Common myeloid progenitor, CD34-positive (primary cell): Measurements from ENCODE around the gene HSD11B2.

Experiments used
- CTCF ChIA-PET: fragments of 350-600 bp; sonication (Branson Sonifier 250); formaldehyde crosslinking; loops from one replicate; lab custom pipeline; 2021; ENCODE audit warnings: antibody characterized with exemption; lab: Charles Lee
- POLR2A ChIA-PET: fragments of 350-600 bp; sonication (Branson Sonifier 250); formaldehyde crosslinking; loops from one replicate; lab custom pipeline; 2021; ENCODE audit warnings: antibody characterized with exemption; lab: Charles Lee
- DNase-seq, 3 donors: peaks; one replicate each; pipeline versions ENCODE4 v3.0.0 to v3.0.0-alpha.2; 2013
- H3K27ac ChIP-seq, 2 experiments: 1 replicate in 1 of 2; 2 replicates in 1 of 2; pipeline ENCODE4 v1.7.0; 2013; ENCODE audit warnings: inconsistent platforms in 2 of 2, low read length in 2 of 2, mild to moderate bottlenecking in 2 of 2, low read depth in 1 of 2, moderate library complexity in 1 of 2; ENCODE audit not compliant: severe bottlenecking in 2 of 2, insufficient read depth in 1 of 2, poor library complexity in 1 of 2
- H3K27me3 ChIP-seq, 5 experiments: replicated peaks in 2 of 5; 1 replicate in 3 of 5; 2 replicates in 2 of 5; pipeline versions ENCODE4 v1.6.1 to v1.7.0; 2013; ENCODE audit warnings: low read length in 4 of 5, mild to moderate bottlenecking in 2 of 5, moderate library complexity in 2 of 5, inconsistent platforms in 1 of 5; ENCODE audit not compliant: insufficient read depth in 5 of 5, control insufficient read depth in 4 of 5
- H3K36me3 ChIP-seq, 4 experiments: 1 replicate in 2 of 4; 2 replicates in 2 of 4; pipeline versions ENCODE4 v1.6.1 to v1.7.0; 2013; ENCODE audit warnings: low read length in 3 of 4, control low read depth in 1 of 4, mild to moderate bottlenecking in 1 of 4; ENCODE audit not compliant: control insufficient read depth in 4 of 4, insufficient read depth in 4 of 4
- H3K4me1 ChIP-seq, 4 experiments: 1 replicate in 3 of 4; 2 replicates in 1 of 4; pipeline versions ENCODE4 v1.6.1 to v1.7.1; 2013; ENCODE audit warnings: low read length in 3 of 4, mild to moderate bottlenecking in 3 of 4, control low read depth in 1 of 4, inconsistent platforms in 1 of 4, moderate library complexity in 1 of 4; ENCODE audit not compliant: control insufficient read depth in 4 of 4, insufficient read depth in 4 of 4; ENCODE audit errors: control extremely low read depth in 1 of 4
- H3K4me3 ChIP-seq, 7 experiments: 1 replicate in 4 of 7; 2 replicates in 3 of 7; pipeline versions ENCODE4 v1.5.1 to v1.7.0; 2013; ENCODE audit warnings: mild to moderate bottlenecking in 7 of 7, low read length in 6 of 7, moderate library complexity in 6 of 7, inconsistent platforms in 2 of 7, low read depth in 2 of 7, control low read depth in 1 of 7; ENCODE audit not compliant: insufficient read depth in 4 of 7, control insufficient read depth in 1 of 7; ENCODE audit errors: extremely low read depth in 1 of 7
- H3K9me3 ChIP-seq, 5 experiments: 1 replicate in 4 of 5; 2 replicates in 1 of 5; pipeline versions ENCODE4 v1.6.1 to v1.7.1; 2013; ENCODE audit warnings: low read length in 4 of 5, mild to moderate bottlenecking in 2 of 5, inconsistent platforms in 1 of 5, low read depth in 1 of 5, moderate library complexity in 1 of 5; ENCODE audit not compliant: control insufficient read depth in 4 of 5, insufficient read depth in 2 of 5; ENCODE audit errors: control extremely low read depth in 1 of 5
- WGBS: methylation state at CpG from one replicate; pipeline ENCODE4 v1.1.5; 2013; ENCODE audit not compliant: insufficient coverage; 5-methylcytosine and 5-hydroxymethylcytosine counted together

The HSD11B2 gene

GRCh38 chr16:67445441-67445912 lies 14.6 kb downstream of the HSD11B2 start:
- WGBS: 100% methylated on average over 3 of the region's 3 CpGs
- ChIA-PET POLR2A (interaction anchor here (0.6 kb wide), 1 partner anchor 250 kb away, joined by 3 read pairs; no protein-coding TSS in a partner anchor), CTCF (interaction anchor here (0.6 to 4.8 kb wide), 10 partner anchors 9 to 88 kb away, joined by 3 to 34 read pairs (median 4); no protein-coding TSS in a partner anchor)
- no peak overlapping the region for H3K4me3 ChIP-seq
- no peak for DNase-seq
- peaks cover 0 to 16% (median 0%) of the 10 kb centered on the region in 4 experiments for H3K4me1 ChIP-seq
- H3K27ac ChIP-seq: no peak overlapping the region
- no peaks in the 10 kb centered on the region for H3K9me3 ChIP-seq
- H3K27me3 ChIP-seq: no peaks in the 10 kb centered on the region
- peaks cover 0 to 86% (median 26%) of the 10 kb centered on the region in 4 experiments for H3K36me3 ChIP-seq

- H3K4me1 ChIP-seq: peaks cover 0 to 10% (median 0%) of the 10 kb centered on the region in 4 experiments
- WGBS: 100% methylated on average over 11 of the region's 12 CpGs
- ChIA-PET POLR2A (interaction anchor here (0.6 kb wide), 1 partner anchor 249 kb away, joined by 3 read pairs; no protein-coding TSS in a partner anchor), CTCF (interaction anchor here (0.6 to 4.8 kb wide), 12 partner anchors 10 to 186 kb away, joined by 3 to 34 read pairs (median 4); no protein-coding TSS in a partner anchor)
- no peak for DNase-seq
- H3K27me3 ChIP-seq: no peaks in the 10 kb centered on the region
- peaks cover 0 to 84% (median 27%) of the 10 kb centered on the region in 4 experiments for H3K36me3 ChIP-seq
- no peak overlapping the region for H3K4me3 ChIP-seq
- H3K9me3 ChIP-seq: no peaks in the 10 kb centered on the region
- H3K27ac ChIP-seq: no peak overlapping the region
Observed at GRCh38 chr16:67445913-67446907, 15.3 kb downstream of the HSD11B2 start.

DNA sequence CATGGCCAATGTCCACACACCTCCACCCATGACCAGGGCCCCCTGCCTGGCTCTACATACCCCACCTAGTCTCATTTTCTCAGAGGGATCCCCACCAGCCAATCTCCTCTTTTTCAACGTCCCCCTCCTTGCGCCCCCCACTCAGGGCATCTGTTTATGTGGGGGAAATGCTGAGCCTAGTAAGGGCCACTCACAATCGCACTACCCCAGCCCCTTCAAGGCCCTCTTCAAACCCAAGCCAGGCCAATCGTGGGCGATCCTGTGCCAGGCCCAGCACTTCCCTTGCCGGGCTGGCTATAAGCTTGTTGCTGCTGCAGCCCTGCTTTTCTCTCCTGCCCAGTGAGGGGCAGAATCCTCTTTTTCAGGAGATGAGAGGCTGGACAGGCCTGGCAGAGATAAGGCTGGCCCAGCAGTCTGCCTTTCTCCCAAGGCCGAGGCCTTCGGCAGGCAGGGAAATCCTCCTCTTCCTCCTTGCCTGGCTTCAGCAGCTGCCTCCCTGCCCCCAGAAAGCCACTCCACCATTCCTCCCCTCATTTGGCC lies 16.1 kb downstream of the HSD11B2 start:
- Histone ChIP-seq H3K9me3 (no peaks in the 10 kb centered on the region), H3K27ac (no peak overlapping the region), H3K4me3 (no peak overlapping the region), H3K4me1 (peaks cover 0 to 2% (median 0%) of the 10 kb centered on the region in 4 experiments), H3K36me3 (peaks cover 0 to 84% (median 29%) of the 10 kb centered on the region in 4 experiments), H3K27me3 (no peaks in the 10 kb centered on the region)
- ChIA-PET POLR2A (no interaction called here), CTCF (interaction anchor here (0.9 to 3.5 kb wide), 8 partner anchors 12 to 186 kb away, joined by 3 to 34 read pairs (median 4); partner anchors contain the start of gene ZDHHC1)
- no peak for DNase-seq
- 97% methylated on average over 6 of the region's 8 CpGs for WGBS

GRCh38 chr16:67447508-67448076 lies 16.7 kb downstream of the HSD11B2 start:
- peak in 2 of 3 donors; percentile 21 to 38 for DNase-seq
- ChIA-PET POLR2A (no interaction called here), CTCF (interaction anchor here (0.9 to 3.5 kb wide), 8 partner anchors 12 to 187 kb away, joined by 3 to 34 read pairs (median 4); partner anchors contain the start of gene ZDHHC1)
- Histone ChIP-seq H3K9me3 (no peaks in the 10 kb centered on the region), H3K4me3 (no peak overlapping the region), H3K27ac (no peak overlapping the region), H3K27me3 (no peaks in the 10 kb centered on the region), H3K4me1 (no peaks in the 10 kb centered on the region), H3K36me3 (peaks cover 0 to 86% (median 31%) of the 10 kb centered on the region in 4 experiments)
- WGBS: 90% methylated on average over 4 of the region's 6 CpGs

DNA sequence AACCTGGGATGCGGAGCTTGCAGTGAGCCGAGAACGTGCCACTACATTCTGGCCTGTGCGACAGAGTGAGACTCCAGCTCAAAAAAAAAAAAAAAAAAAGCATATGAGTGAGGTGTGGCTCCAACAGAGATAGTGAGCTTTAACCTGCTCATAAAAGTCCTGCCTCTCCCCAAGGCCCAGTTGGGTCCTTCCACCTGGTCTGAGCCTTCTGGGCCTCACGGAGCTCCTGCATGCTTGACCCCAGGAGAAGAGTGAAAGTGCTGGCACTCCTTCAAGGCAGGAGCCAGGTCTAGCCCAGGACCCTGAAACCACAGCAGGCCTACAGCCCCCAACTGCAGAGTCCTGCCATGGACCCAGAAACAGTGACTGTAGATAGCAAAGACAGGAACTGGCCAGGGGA lies 17.7 kb downstream of the HSD11B2 start:
- no peak for DNase-seq
- 97% methylated on average over 5 of the region's 5 CpGs for WGBS
- ChIA-PET POLR2A (interaction anchor here (0.5 kb wide), 1 partner anchor 365 kb away, joined by 3 read pairs; no protein-coding TSS in a partner anchor), CTCF (interaction anchor here (1.1 to 3.5 kb wide), 4 partner anchors 13 to 27 kb away, joined by 3 to 34 read pairs (median 6); no protein-coding TSS in a partner anchor)
- H3K27ac ChIP-seq: no peak overlapping the region
- no peak overlapping the region for H3K4me3 ChIP-seq
- H3K27me3 ChIP-seq: no peaks in the 10 kb centered on the region
- no peaks in the 10 kb centered on the region for H3K4me1 ChIP-seq
- peaks cover 2 to 86% (median 34%) of the 10 kb centered on the region in 4 experiments for H3K36me3 ChIP-seq
- no peaks in the 10 kb centered on the region for H3K9me3 ChIP-seq

DNA sequence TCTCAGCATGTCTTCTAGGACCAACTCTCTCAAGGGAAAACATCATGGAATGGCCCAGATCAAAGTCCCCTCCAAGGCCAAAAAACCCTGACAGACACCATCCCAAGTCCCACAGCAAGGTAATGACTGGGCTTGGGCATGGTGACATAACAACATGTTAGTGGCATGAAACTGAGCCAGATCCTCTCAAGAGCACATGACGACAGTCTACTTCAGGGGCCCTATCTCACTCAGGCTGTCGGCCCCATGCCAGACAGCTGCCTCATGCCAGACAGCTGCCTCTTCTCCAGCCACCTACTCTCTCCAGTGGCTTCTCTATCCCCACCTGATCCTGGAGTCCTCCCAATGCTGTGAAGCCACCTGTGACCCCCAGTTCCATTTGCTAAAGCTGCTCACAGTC lies 18.4 kb downstream of the HSD11B2 start:
- 93% methylated on average over 2 of the region's 2 CpGs for WGBS
- Histone ChIP-seq H3K27me3 (no peaks in the 10 kb centered on the region), H3K4me3 (no peak overlapping the region), H3K4me1 (no peaks in the 10 kb centered on the region), H3K27ac (no peak overlapping the region), H3K9me3 (no peaks in the 10 kb centered on the region), H3K36me3 (peaks cover 2 to 87% (median 33%) of the 10 kb centered on the region in 4 experiments)
- ChIA-PET CTCF (interaction anchor here (0.7 to 3.9 kb wide), 3 partner anchors 16 to 189 kb away, joined by 3 to 22 read pairs (median 3); no protein-coding TSS in a partner anchor), POLR2A (interaction anchor here (0.8 kb wide), 1 partner anchor 8 kb away, joined by 3 read pairs; no protein-coding TSS in a partner anchor)
- no peak for DNase-seq
